KMS-11 (cell line): Measurements from ENCODE around the gene VSTM5.

Experiments
- H2AFZ ChIP-seq: fragments of 200-600 bp; sonication (generic); 2 replicates; pipeline ENCODE4 v1.6.1; 2016; ENCODE audit warnings: antibody characterized with exemption, mixed run types, low read depth
- H3K27ac ChIP-seq: fragments of 200-600 bp; sonication (generic); 2 replicates; pipeline ENCODE4 v1.6.1; 2016; ENCODE audit warnings: mild to moderate bottlenecking, mixed run types
- H3K27me3 ChIP-seq: fragments of 200-600 bp; sonication (generic); 2 replicates; pipeline ENCODE4 v1.6.1; 2017; ENCODE audit warnings: mild to moderate bottlenecking, low read depth, mixed run types, moderate library complexity; ENCODE audit not compliant: insufficient read depth
- H3K36me3 ChIP-seq: fragments of 200-600 bp; sonication (generic); 2 replicates; pipeline ENCODE4 v1.6.1; 2017; ENCODE audit warnings: mild to moderate bottlenecking, mixed run types; ENCODE audit not compliant: insufficient read depth
- H3K4me1 ChIP-seq: fragments of 200-600 bp; sonication (generic); 2 replicates; pipeline ENCODE4 v1.6.1; 2016; ENCODE audit warnings: mild to moderate bottlenecking, low read depth, mixed run types; ENCODE audit not compliant: poor library complexity, severe bottlenecking
- H3K4me2 ChIP-seq: fragments of 200-600 bp; sonication (generic); 2 replicates; pipeline ENCODE4 v1.7.0; 2016; ENCODE audit warnings: mild to moderate bottlenecking, mixed run types
- H3K4me3 ChIP-seq: fragments of 200-600 bp; sonication (generic); IDR thresholded peaks from 2 replicates; pipeline ENCODE4 v1.6.1; 2017; ENCODE audit warnings: low read depth, low read length, mixed read lengths; ENCODE audit not compliant: insufficient read depth
- H3K79me2 ChIP-seq: fragments of 200-600 bp; sonication (generic); 2 replicates; pipeline ENCODE4 v1.6.1; 2016; ENCODE audit warnings: low read depth, mixed run types; ENCODE audit not compliant: insufficient read depth
- H3K9ac ChIP-seq: fragments of 200-600 bp; sonication (generic); 2 replicates; pipeline ENCODE4 v1.6.1; 2016; ENCODE audit warnings: mild to moderate bottlenecking, mixed run types
- H4K20me1 ChIP-seq: fragments of 200-600 bp; sonication (generic); 2 replicates; pipeline ENCODE4 v1.6.1; 2016; ENCODE audit warnings: mild to moderate bottlenecking, mixed run types; ENCODE audit not compliant: insufficient read depth
- TF ChIP-seq, protein P1 (sequence below): fragments of 200-600 bp; sonication (generic); conservative IDR thresholded peaks from 2 replicates; pipeline ENCODE4 v1.6.1; 2017; ENCODE audit warnings: low read depth, mild to moderate bottlenecking, antibody characterized with exemption, low read length, moderate library complexity, mixed read lengths

The VSTM5 gene

DNA sequence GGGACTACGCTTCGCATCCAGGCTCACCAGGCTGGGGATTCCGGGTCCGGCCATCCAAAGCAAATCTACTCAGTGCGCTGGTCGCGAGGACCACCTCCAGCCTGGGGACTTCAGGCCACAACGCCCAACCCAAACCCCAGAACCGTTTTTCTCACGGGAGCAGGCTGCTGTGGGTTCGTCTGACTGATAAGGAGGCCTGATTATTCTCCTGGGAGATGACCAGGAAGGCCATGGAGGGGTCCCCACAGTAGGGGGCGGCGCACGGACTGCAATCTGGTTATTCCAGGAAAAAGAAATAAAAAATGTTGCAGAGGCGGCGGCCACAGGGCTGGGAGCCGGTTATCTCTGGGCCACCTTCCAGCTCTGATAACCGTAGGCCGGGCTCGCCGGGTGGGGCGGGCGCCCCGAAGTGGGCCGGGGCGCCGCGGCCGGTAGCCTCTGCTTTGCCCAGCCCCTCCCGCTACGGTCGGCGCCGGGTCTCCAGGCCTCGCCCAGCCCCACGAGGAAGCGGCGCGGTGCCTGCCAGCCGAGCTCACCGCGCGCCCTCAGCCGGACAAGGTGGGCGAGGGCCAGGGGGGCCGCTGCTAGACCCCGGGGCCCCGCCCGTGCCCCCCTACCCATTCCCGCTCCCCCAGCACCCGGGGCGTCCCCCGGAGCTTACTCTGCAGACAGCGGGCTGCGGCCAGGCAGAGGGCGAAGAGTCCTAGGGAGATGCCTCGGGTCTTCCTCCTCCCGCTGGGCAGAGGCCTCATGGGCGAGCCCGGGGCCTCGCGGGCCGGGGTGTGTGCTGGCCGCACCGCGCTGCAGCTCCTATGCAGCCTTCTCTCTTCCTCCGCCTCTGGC is 446 bp downstream of the VSTM5 start:
- Histone ChIP-seq H3K27me3 (no peaks in the 10 kb centered on the region), H3K79me2 (no peaks in the 10 kb centered on the region), H3K4me1 (no peaks in the 10 kb centered on the region), H3K4me3 (no peak overlapping the region), H3K4me2 (no peak overlapping the region), H3K9ac (no peak overlapping the region), H4K20me1 (no peaks in the 10 kb centered on the region), H3K36me3 (no peaks in the 10 kb centered on the region), H2AFZ (no peak overlapping the region), H3K27ac (no peak overlapping the region)
- TF ChIP-seq, protein P1, sequence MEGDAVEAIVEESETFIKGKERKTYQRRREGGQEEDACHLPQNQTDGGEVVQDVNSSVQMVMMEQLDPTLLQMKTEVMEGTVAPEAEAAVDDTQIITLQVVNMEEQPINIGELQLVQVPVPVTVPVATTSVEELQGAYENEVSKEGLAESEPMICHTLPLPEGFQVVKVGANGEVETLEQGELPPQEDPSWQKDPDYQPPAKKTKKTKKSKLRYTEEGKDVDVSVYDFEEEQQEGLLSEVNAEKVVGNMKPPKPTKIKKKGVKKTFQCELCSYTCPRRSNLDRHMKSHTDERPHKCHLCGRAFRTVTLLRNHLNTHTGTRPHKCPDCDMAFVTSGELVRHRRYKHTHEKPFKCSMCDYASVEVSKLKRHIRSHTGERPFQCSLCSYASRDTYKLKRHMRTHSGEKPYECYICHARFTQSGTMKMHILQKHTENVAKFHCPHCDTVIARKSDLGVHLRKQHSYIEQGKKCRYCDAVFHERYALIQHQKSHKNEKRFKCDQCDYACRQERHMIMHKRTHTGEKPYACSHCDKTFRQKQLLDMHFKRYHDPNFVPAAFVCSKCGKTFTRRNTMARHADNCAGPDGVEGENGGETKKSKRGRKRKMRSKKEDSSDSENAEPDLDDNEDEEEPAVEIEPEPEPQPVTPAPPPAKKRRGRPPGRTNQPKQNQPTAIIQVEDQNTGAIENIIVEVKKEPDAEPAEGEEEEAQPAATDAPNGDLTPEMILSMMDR, result no peak

DNA sequence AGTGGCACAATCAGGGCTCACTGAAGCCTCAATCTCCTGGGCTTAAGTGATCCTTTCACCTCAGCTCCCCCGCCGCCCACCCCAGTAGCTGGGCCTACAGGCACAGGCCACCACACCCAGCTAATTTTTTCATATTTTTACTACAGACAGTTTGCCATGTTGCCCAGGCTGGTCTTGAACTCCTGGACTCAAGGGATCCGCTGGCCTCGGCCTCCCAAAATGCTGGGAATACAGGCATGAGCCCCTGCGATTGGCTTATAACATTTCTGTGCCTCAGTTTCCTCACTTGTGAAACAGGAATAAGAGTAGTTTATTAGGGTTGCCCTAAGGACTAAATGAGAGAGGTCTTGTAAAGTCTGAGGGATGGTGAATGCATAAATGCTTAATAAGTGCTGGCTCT is 1.2 kb downstream of the VSTM5 start:
- TF ChIP-seq, protein P1, result no peak
- Histone ChIP-seq H3K4me1 (no peaks in the 10 kb centered on the region), H3K4me2 (no peak overlapping the region), H3K27me3 (no peaks in the 10 kb centered on the region), H3K9ac (no peak overlapping the region), H3K27ac (no peak overlapping the region), H3K36me3 (no peaks in the 10 kb centered on the region), H3K79me2 (no peaks in the 10 kb centered on the region), H3K4me3 (no peak overlapping the region), H4K20me1 (no peaks in the 10 kb centered on the region), H2AFZ (no peak overlapping the region)

DNA sequence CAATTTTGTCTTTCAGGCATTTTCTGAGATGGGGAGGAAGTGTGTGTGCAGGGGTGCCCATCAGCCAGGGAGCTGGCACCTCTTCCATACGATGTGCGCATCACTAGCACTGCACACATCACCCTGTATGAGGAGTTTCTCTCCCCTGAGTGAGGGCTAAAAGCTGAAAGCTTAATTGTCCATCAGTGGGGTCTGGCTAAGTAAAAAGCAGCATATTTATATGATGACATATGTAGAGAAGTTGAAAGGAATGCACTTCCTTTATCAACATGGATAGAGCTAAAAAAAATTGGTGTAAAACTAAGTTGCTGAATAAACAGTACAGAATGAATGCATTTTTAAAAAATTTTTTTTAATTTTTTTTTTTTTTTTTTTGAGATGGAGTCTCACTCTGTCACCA is 4.0 kb downstream of the VSTM5 start:
- no peaks in the 10 kb centered on the region for H4K20me1 ChIP-seq
- no peak overlapping the region for H3K4me2 ChIP-seq
- no peaks in the 10 kb centered on the region for H3K4me1 ChIP-seq
- no peak overlapping the region for H2AFZ ChIP-seq
- H3K4me3 ChIP-seq, result no peak overlapping the region
- H3K9ac ChIP-seq, result no peak overlapping the region
- no peaks in the 10 kb centered on the region for H3K27me3 ChIP-seq
- H3K36me3 ChIP-seq, result no peaks in the 10 kb centered on the region
- TF ChIP-seq, protein P1, result no peak
- no peak overlapping the region for H3K27ac ChIP-seq
- H3K79me2 ChIP-seq, result no peaks in the 10 kb centered on the region

DNA sequence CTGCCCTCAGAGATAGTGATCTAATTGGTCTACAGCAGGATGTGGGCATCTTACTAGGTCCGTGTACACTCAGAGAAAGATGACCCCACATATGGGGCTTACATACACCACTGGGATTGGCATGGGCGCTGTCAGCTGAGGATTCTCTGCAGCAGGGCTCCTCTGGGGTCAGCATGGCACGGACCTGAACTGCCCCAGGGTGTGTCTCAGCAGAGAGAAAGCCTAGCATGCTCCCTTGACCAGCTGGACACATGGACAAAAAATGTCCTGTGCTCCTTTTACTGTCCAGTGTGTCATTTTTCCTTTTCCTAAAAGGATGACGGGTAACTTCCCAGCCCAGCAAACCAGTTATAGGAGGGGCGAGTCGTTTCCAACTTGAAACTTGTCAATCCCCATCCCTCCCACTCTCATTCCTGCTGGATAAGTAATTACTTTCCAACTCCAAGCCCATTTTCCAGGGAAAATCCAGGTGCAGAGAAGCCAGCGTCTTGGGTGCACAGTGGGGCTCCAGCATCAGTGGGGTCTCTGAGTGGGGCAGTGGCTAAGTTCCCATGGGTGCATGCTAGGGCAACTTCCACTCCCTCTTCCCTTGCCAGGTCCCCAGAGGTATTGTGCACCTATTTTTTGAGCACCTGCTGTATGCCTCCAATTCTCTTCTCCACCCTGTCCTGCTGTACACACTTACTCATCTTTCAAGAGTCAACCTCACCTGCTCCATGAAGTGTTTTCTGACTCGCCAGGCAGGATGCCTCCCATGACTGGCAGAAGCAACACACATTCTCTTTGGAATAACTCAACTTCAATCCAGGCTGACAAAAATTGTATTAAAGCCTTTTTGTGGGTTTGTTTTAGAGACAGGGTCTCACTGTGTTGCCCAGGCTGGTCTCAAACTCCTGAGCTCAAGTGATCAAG is 5.0 kb downstream of the VSTM5 start:
- Histone ChIP-seq H3K4me2 (no peak overlapping the region), H2AFZ (no peak overlapping the region), H3K79me2 (no peaks in the 10 kb centered on the region), H4K20me1 (no peaks in the 10 kb centered on the region), H3K9ac (no peak overlapping the region), H3K4me3 (no peak overlapping the region), H3K4me1 (no peaks in the 10 kb centered on the region), H3K27me3 (no peaks in the 10 kb centered on the region), H3K36me3 (no peaks in the 10 kb centered on the region), H3K27ac (no peak overlapping the region)
- TF ChIP-seq, protein P1, result no peak
